Loucy (cell line): ENCODE data around the gene FAIM.

ENCODE experiments used
- CTCF ChIP-seq: fragments of 200-600 bp; sonication (generic); conservative IDR thresholded peaks from 2 replicates; pipeline ENCODE4 v1.5.1; 2014; ENCODE audit warnings: mild to moderate bottlenecking, antibody characterized with exemption, low read length
- EZH2phosphoT487 ChIP-seq: fragments of 200-600 bp; IDR thresholded peaks from 2 replicates; pipeline ENCODE4 v1.6.1; 2018; ENCODE audit warnings: antibody characterized with exemption, mild to moderate bottlenecking, moderate library complexity, borderline replicate concordance

DNA sequence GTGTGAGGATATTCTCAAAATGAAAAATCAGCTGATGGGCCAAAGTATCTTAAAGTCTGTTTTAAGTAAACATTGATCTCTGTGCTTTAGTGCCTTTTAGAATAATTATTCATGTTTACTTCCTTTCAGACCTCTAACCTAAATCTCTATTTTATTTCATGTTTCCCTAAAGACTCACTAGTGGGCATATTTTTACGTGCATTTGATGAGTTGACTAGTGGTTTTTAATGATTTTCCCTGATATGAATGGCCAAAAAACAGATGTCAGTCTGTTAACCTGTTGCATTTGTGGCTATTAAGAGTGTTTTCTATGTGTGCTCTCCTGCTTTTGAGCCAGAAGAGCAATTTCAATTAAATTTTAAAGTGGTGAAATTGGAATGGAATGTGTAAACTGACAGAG lies 6.9 kb downstream of the FAIM start:
- TF ChIP-seq CTCF (no peak), EZH2phosphoT487 (no peak)
